HepG2 (cell line): ENCODE data around the gene PRKACA. TPM values are rescaled to one million over a fixed set of nuclear protein-coding genes. Genes with fewer than 3 reads are reported as not detected.

ENCODE experiments used
- ATAC-seq: fragments of 200-7000 bp; cut with Tn5 transposase; 3 replicates; pipeline ENCODE4 v1.9.1; 2020; ENCODE audit warnings: mild to moderate bottlenecking, moderate library complexity
- Bru-seq: library from RNA; stranded (reverse); fragments of 400-500 nt; gene quantifications from one replicate; lab custom pipeline; 2021; lab: Mats Ljungman, UMichigan
- BruChase-seq, 2 experiments: library from RNA; stranded (reverse); fragments of 400-500 nt; gene quantifications; one replicate each; lab custom pipeline; 2021; lab: Mats Ljungman, UMichigan
- BruUV-seq: library from RNA; stranded (reverse); fragments of 400-500 nt; replicated peaks from 2 replicates; lab custom pipeline; 2021; lab: Mats Ljungman, UMichigan
- CTCF ChIA-PET: fragments of 300-600 bp; formaldehyde crosslinking; extraction: SDS; loops from one replicate; lab custom pipeline; 2021; ENCODE audit warnings: low total read pairs, inconsistent platforms, low intra/inter-chr PET ratio; lab: Yijun Ruan, JAX
- POLR2A ChIA-PET: fragments of 350-600 bp; sonication (Branson Sonifier 250); formaldehyde crosslinking; loops from one replicate; lab custom pipeline; 2020; ENCODE audit warnings: antibody characterized with exemption, inconsistent platforms; lab: Yijun Ruan, JAX
- DNase-seq: peaks from one replicate; pipeline ENCODE4 v3.0.0-alpha.2; 2015; ENCODE audit warnings: low spot score
- FAIRE-seq: peaks from 3 replicates; lab custom pipeline; 2011; peaks lifted over from hg19 to GRCh38; lab: Jason Lieb, UNC
- H2AFZ ChIP-seq: one replicate; pipeline ENCODE4 v1.6.1; 2011; ENCODE audit warnings: low read length, inconsistent platforms
- H3K27ac ChIP-seq: fragments of 300-600 bp; 3 replicates; pipeline ENCODE4 v1.8.0; 2011; ENCODE audit warnings: mixed run types, mild to moderate bottlenecking, mixed read lengths, low read length, inconsistent platforms; ENCODE audit not compliant: insufficient read depth; ENCODE audit errors: extremely low read length
- H3K27me3 ChIP-seq, 2 experiments: fragments of 200-600 bp in 1 of 2; 2 replicates in 1 of 2; 3 replicates in 1 of 2; pipeline versions ENCODE4 v1.6.0 to v1.8.0; 2011; ENCODE audit warnings: low read length in 2 of 2, mild to moderate bottlenecking in 2 of 2, moderate library complexity in 2 of 2, inconsistent platforms in 1 of 2; ENCODE audit not compliant: insufficient read depth in 2 of 2, control insufficient read depth in 1 of 2
- H3K36me3 ChIP-seq, 2 experiments: fragments of 200-600 bp in 1 of 2; replicated peaks in 1 of 2; 2 replicates in 1 of 2; 3 replicates in 1 of 2; pipeline versions ENCODE4 v1.5.1 to v1.8.0; 2011; ENCODE audit warnings: low read length in 2 of 2, inconsistent platforms in 1 of 2; ENCODE audit not compliant: insufficient read depth in 2 of 2, control insufficient read depth in 1 of 2
- H3K4me1 ChIP-seq: 2 replicates; pipeline ENCODE4 v1.5.1; 2012; ENCODE audit warnings: low read length, inconsistent platforms; ENCODE audit not compliant: insufficient read depth
- H3K4me2 ChIP-seq: 2 replicates; pipeline ENCODE4 v1.6.0; 2011; ENCODE audit warnings: low read depth, low read length, inconsistent platforms
- H3K4me3 ChIP-seq, 3 experiments: fragments of 200-600 bp in 1 of 3; sonication (generic), shearing (Covaris generic) in 1 of 3; replicated peaks in 1 of 3; 2 replicates each; pipeline ENCODE4 v1.5.1; 2011 to 2016; ENCODE audit warnings: low read length in 3 of 3, inconsistent platforms in 2 of 3, low read depth in 2 of 3, mild to moderate bottlenecking in 2 of 3, control low read depth in 1 of 3, mixed read lengths in 1 of 3; ENCODE audit not compliant: insufficient read depth in 1 of 3
- H3K79me2 ChIP-seq: one replicate; pipeline ENCODE4 v1.6.1; 2011; ENCODE audit warnings: low read length, inconsistent platforms; ENCODE audit not compliant: insufficient read depth
- H3K9ac ChIP-seq: 2 replicates; pipeline ENCODE4 v1.6.0; 2011; ENCODE audit warnings: mild to moderate bottlenecking, low read depth, low read length, inconsistent platforms; ENCODE audit not compliant: insufficient read depth
- H3K9me3 ChIP-seq: 2 replicates; pipeline ENCODE4 v1.5.1; 2012; ENCODE audit warnings: mild to moderate bottlenecking, low read length
- H4K20me1 ChIP-seq: 2 replicates; pipeline ENCODE4 v1.6.0; 2011; ENCODE audit warnings: inconsistent platforms, mild to moderate bottlenecking, low read length, moderate library complexity; ENCODE audit not compliant: insufficient read depth
- ATF1 ChIP-seq: IDR thresholded peaks from 2 replicates; pipeline ENCODE4 v1.6.1; 2016; ENCODE audit warnings: mild to moderate bottlenecking, control low read depth
- IRF2 ChIP-seq: IDR thresholded peaks from 2 replicates; pipeline ENCODE4 v1.6.1; 2018; ENCODE audit warnings: missing genetic modification reagents, missing compliant biosample characterization
- NR2C2 ChIP-seq: sonication (generic); formaldehyde crosslinking; IDR thresholded peaks from 2 replicates; pipeline ENCODE4 v1.4.0; 2020; ENCODE audit warnings: missing genetic modification reagents, mild to moderate bottlenecking, moderate library complexity, borderline replicate concordance
- RBM39 ChIP-seq: fragments of 200-400 bp; formaldehyde crosslinking; IDR thresholded peaks from one replicate; pipeline ENCODE4 v1.6.1; 2018; ENCODE audit warnings: antibody characterized with exemption, mild to moderate bottlenecking, low read depth, low read length; ENCODE audit not compliant: poor library complexity, severe bottlenecking
- SPEN ChIP-seq: sonication (generic); formaldehyde crosslinking; IDR thresholded peaks from 2 replicates; pipeline ENCODE4 v1.5.1; 2020; ENCODE audit warnings: low read depth, mild to moderate bottlenecking, missing genetic modification reagents
- ZNF232 ChIP-seq: sonication (generic); formaldehyde crosslinking; IDR thresholded peaks from 2 replicates; pipeline ENCODE4 v1.4.0; 2020; ENCODE audit warnings: missing genetic modification reagents, borderline replicate concordance
- ZSCAN25 ChIP-seq: sonication (generic); formaldehyde crosslinking; IDR thresholded peaks from 2 replicates; pipeline ENCODE4 v1.8.0; 2022; ENCODE audit warnings: mild to moderate bottlenecking, missing genetic modification reagents
- WGBS: methylation state at CpG from one replicate; pipeline ENCODE4 v1.1.6; 2017; ENCODE audit warnings: low lambda C conversion rate; 5-methylcytosine and 5-hydroxymethylcytosine counted together
- in situ Hi-C: cut with HindIII; loops from 2 replicates; pipeline ENCODE4 v1.10.0; 2017; ENCODE audit warnings: low pct_unique_long_range_greater_than_20kb; ENCODE audit not compliant: extremely low pct_ligation_motif_present
- intact Hi-C: fragments of 100-400 bp; cut with micrococcal nuclease; formaldehyde crosslinking; loops from one replicate; pipeline ENCODE4 v1.10.0; 2022; ENCODE audit not compliant: unreplicated experiment
- long read RNA-seq, 2 experiments: library from RNA in 1 of 2; library from polyadenylated mRNA in 1 of 2; stranded (forward) in 1 of 2; unstranded in 1 of 2; transcript quantifications; one replicate each; pipeline ENCODE4 v2.0.0, GENCODE V29; 2019 to 2022
- polyA minus RNA-seq, 3 experiments: library from RNA; depleted of rRNA, polyadenylated mRNA; stranded (reverse); fragments of >200 nt; gene quantifications; 2 replicates each; pipeline ENCODE4 v1.2.3, GENCODE V29; 2011; ENCODE audit warnings: low replicate concordance in 1 of 3
- polyA plus RNA-seq, 8 experiments: library from polyadenylated mRNA; depleted of rRNA in 3 of 8; stranded (reverse) in 7 of 8; unstranded in 1 of 8; fragments of >200 nt; fragmentation: Illumina TruSeq in 4 of 8; extraction: Trizol in 4 of 8; gene quantifications; 2 replicates each; pipeline versions ENCODE4 v1.2.1 to v1.2.3, GENCODE V29; 2011 to 2016; ENCODE audit warnings: low read depth in 4 of 8, missing spikeins in 1 of 8, mixed read lengths in 1 of 8; ENCODE audit not compliant: insufficient read depth in 1 of 8
- total RNA-seq, 5 experiments: library from RNA; depleted of rRNA; stranded (reverse); fragments of >200 nt; fragmentation: Illumina TruSeq; extraction: Trizol; gene quantifications; 2 replicates each; pipeline ENCODE4 v1.2.3, GENCODE V29; 2016; ENCODE audit warnings: low read depth in 1 of 5
- TF ChIP-seq, protein P1 (sequence below): sonication (generic); formaldehyde crosslinking; IDR thresholded peaks from 2 replicates; pipeline ENCODE4 v1.4.0; 2020; ENCODE audit warnings: missing genetic modification reagents, low read depth, mild to moderate bottlenecking, borderline replicate concordance
- TF ChIP-seq, protein P2 (sequence below): sonication (generic); formaldehyde crosslinking; IDR thresholded peaks from 2 replicates; pipeline ENCODE4 v1.5.0; 2020; ENCODE audit warnings: missing genetic modification reagents, mild to moderate bottlenecking, borderline replicate concordance
- TF ChIP-seq, protein P3 (sequence below): sonication (generic); formaldehyde crosslinking; IDR thresholded peaks from 2 replicates; pipeline ENCODE4 v1.4.0; 2020; ENCODE audit warnings: missing genetic modification reagents

The PRKACA gene
- total RNA-seq (2016; rRNA removed; fragmentation: Illumina TruSeq; extraction: Trizol) (11.0 and 14.0 TPM in 2 replicates), polyA plus RNA-seq (2011; rRNA removed) (18.2 and 22.9 TPM in 2 replicates), polyA minus RNA-seq (2011; rRNA and poly(A)+ RNA removed; ENCODE audit: low replicate concordance) (29.2 and 31.4 TPM in 2 replicates), Bru-seq, nascent RNA (percentile 51 among the genes with signal in this experiment), BruChase-seq, experiment 1, labeled RNA remaining after a 6-hour chase (percentile 69 among the genes with signal in this experiment), BruChase-seq, experiment 2, labeled RNA remaining after a 2-hour chase (percentile 60 among the genes with signal in this experiment)
- 20.4 and 21.6 TPM in 2 replicates for total RNA-seq (2016; cell fraction: cytosol; rRNA removed; fragmentation: Illumina TruSeq; extraction: Trizol; ENCODE audit: low read depth)
- 10.4 and 13.7 TPM in 2 replicates for total RNA-seq (2016; cell fraction: insoluble cytoplasmic fraction; rRNA removed; fragmentation: Illumina TruSeq; extraction: Trizol)
- total RNA-seq (2016; cell fraction: membrane; rRNA removed; fragmentation: Illumina TruSeq; extraction: Trizol), result 56.9 and 57.5 TPM in 2 replicates
- total RNA-seq (2016; cell fraction: nucleus; rRNA removed; fragmentation: Illumina TruSeq; extraction: Trizol), result 13.6 and 18.3 TPM in 2 replicates
- 19.3 and 19.7 TPM in 2 replicates for polyA plus RNA-seq (2011; cell fraction: cytosol; rRNA removed)
- 23.6 and 27.0 TPM in 2 replicates for polyA plus RNA-seq (2011; cell fraction: nucleus; rRNA removed)
- polyA plus RNA-seq (2012), result 29.4 and 35.6 TPM in 2 replicates
- 60.1 and 74.1 TPM in 2 replicates for polyA plus RNA-seq (2016; cell fraction: cytosol; fragmentation: Illumina TruSeq; extraction: Trizol; ENCODE audit: low read depth)
- polyA plus RNA-seq (2016; cell fraction: insoluble cytoplasmic fraction; fragmentation: Illumina TruSeq; extraction: Trizol; ENCODE audit: low read depth), result 43.2 and 60.0 TPM in 2 replicates
- polyA plus RNA-seq (2016; cell fraction: membrane; fragmentation: Illumina TruSeq; extraction: Trizol; ENCODE audit: low read depth), result 115 and 118 TPM in 2 replicates
- 46.7 and 48.9 TPM in 2 replicates for polyA plus RNA-seq (2016; cell fraction: nucleus; fragmentation: Illumina TruSeq; extraction: Trizol; ENCODE audit: insufficient read depth, low read depth)
- 9.8 and 16.4 TPM in 2 replicates for polyA minus RNA-seq (2011; cell fraction: cytosol; rRNA and poly(A)+ RNA removed)
- polyA minus RNA-seq (2011; cell fraction: nucleus; rRNA and poly(A)+ RNA removed), result 9.5 and 17.2 TPM in 2 replicates
- long read RNA-seq, experiment 1, partial matches to known transcripts, result 1 of 10 reads
- long read RNA-seq, experiment 1, other reads (novel, unspliced or antisense), result 9 of 10 reads
- long read RNA-seq, experiment 2, transcript PRKACA-201 (10 exons, 2,677 nt), result major isoform, 26 of 81 reads
- long read RNA-seq, experiment 2, partial matches to known transcripts, result 5 of 81 reads
- long read RNA-seq, experiment 2, other reads (novel, unspliced or antisense), result 50 of 81 reads

DNA sequence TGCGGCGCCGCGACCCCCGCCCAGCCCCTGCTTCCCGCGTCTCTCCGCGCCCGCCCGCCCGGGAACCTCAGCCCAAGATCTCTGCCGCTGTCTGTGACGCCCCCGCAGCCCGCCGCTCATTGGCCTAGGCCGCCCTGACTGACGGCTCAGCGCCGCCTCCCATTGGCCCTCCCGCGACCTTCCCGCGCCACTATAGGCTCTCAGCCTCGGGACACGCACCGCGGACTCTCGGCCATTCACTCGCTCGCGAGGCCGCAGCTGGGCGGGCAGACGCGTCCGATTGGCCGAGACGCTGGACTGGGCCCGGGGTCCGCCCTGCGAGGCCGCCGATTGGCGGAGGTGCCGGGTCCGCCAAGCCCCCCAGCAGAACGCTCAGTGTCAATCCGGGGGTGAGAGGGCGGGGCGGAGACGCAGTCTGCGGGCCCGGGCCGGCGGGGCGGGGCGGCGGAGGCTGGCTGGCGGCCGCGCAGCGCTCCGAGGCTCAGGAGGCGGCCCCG, at the start of gene PRKACA:
PRKACA (minus strand) TSS at position 95 of the 497 bp plus-strand sequence. CDS start 215 bp downstream, outside the sequence.
- Histone ChIP-seq H3K4me1 (peaks cover 55% of the 10 kb centered on the region), H2AFZ (peak within 1 kb of the TSS; percentile 4), H3K9ac (peak within 1 kb of the TSS; percentile 89), H3K9me3 (no peaks in the 10 kb centered on the region), H3K4me2 (peak within 1 kb of the TSS; percentile 100), H3K27me3 (no peaks in the 10 kb centered on the region; a peak in 1 of 5 replicates), H4K20me1 (no peaks in the 10 kb centered on the region), H3K4me3 (peak within 1 kb of the TSS; percentile 80 to 89 (median 86)), H3K79me2 (peaks cover 12% of the 10 kb centered on the region), H3K36me3 (no peaks in the 10 kb centered on the region; a peak in 1 of 5 replicates), H3K27ac (peak within 1 kb of the TSS; percentile 96)
- in situ Hi-C loops (no loop called here), intact Hi-C loops (loop anchor here (5.0 kb wide), 1 partner anchor 35 kb away; no protein-coding TSS in a partner anchor)
- no CpG with 5 or more reads among the region's 67 CpGs for WGBS
- FAIRE-seq (no peak), DNase-seq (peak; percentile 94), ATAC-seq (peak; percentile 91)
- ChIA-PET POLR2A (interaction anchor here (0.6 to 2.5 kb wide), 6 partner anchors 18 to 111 kb away, joined by 3 to 21 read pairs (median 6); partner anchors contain the start of genes ASF1B and RFX1), CTCF (interaction anchor here (1.7 kb wide), 1 partner anchor 19 kb away, joined by 6 read pairs; the partner anchor contains the start of gene ASF1B)
- BruUV-seq, result no TSS peak
- TF ChIP-seq ZNF232, result no peak
- peak; percentile 75 for TF ChIP-seq ATF1
- peak; percentile 20; the same call in 1 of the 2 replicates for TF ChIP-seq IRF2 (CRISPR knock-in tag)
- TF ChIP-seq ZSCAN25 (CRISPR knock-in tag), result no peak
- TF ChIP-seq, protein P1, sequence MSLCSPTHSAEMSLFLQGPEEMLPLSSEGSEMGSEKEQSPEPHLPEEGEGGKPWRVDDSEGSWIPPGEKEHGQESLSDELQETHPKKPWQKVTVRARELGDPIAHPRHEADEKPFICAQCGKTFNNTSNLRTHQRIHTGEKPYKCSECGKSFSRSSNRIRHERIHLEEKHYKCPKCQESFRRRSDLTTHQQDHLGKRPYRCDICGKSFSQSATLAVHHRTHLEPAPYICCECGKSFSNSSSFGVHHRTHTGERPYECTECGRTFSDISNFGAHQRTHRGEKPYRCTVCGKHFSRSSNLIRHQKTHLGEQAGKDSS (CRISPR knock-in tag), result no peak
- TF ChIP-seq RBM39, result peak; percentile 16
- TF ChIP-seq, protein P2, sequence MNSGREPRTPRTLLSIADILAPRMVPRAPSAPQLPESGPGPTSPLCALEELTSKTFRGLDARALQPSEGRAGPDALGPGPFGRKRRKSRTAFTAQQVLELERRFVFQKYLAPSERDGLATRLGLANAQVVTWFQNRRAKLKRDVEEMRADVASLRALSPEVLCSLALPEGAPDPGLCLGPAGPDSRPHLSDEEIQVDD (CRISPR knock-in tag), result no peak
- TF ChIP-seq, protein P3, sequence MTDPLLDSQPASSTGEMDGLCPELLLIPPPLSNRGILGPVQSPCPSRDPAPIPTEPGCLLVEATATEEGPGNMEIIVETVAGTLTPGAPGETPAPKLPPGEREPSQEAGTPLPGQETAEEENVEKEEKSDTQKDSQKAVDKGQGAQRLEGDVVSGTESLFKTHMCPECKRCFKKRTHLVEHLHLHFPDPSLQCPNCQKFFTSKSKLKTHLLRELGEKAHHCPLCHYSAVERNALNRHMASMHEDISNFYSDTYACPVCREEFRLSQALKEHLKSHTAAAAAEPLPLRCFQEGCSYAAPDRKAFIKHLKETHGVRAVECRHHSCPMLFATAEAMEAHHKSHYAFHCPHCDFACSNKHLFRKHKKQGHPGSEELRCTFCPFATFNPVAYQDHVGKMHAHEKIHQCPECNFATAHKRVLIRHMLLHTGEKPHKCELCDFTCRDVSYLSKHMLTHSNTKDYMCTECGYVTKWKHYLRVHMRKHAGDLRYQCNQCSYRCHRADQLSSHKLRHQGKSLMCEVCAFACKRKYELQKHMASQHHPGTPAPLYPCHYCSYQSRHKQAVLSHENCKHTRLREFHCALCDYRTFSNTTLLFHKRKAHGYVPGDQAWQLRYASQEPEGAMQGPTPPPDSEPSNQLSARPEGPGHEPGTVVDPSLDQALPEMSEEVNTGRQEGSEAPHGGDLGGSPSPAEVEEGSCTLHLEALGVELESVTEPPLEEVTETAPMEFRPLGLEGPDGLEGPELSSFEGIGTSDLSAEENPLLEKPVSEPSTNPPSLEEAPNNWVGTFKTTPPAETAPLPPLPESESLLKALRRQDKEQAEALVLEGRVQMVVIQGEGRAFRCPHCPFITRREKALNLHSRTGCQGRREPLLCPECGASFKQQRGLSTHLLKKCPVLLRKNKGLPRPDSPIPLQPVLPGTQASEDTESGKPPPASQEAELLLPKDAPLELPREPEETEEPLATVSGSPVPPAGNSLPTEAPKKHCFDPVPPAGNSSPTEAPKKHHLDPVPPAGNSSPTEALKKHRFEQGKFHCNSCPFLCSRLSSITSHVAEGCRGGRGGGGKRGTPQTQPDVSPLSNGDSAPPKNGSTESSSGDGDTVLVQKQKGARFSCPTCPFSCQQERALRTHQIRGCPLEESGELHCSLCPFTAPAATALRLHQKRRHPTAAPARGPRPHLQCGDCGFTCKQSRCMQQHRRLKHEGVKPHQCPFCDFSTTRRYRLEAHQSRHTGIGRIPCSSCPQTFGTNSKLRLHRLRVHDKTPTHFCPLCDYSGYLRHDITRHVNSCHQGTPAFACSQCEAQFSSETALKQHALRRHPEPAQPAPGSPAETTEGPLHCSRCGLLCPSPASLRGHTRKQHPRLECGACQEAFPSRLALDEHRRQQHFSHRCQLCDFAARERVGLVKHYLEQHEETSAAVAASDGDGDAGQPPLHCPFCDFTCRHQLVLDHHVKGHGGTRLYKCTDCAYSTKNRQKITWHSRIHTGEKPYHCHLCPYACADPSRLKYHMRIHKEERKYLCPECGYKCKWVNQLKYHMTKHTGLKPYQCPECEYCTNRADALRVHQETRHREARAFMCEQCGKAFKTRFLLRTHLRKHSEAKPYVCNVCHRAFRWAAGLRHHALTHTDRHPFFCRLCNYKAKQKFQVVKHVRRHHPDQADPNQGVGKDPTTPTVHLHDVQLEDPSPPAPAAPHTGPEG (CRISPR knock-in tag), result peak; percentile 96
- peak; percentile 58; the same call in 1 of the 2 replicates for TF ChIP-seq NR2C2
- peak; percentile 1; the same call in 1 of the 2 replicates for TF ChIP-seq SPEN (CRISPR knock-in tag)
